Activated T-helper 17 cell treated with anti-CD3 and anti-CD28 coated beads, Interleukin-2, amount 50 U/mL, for 72 hours (primary cell): ENCODE measurements around the gene SGMS1. TPM values are rescaled to one million over a fixed set of nuclear protein-coding genes. Genes with fewer than 3 reads are reported as not detected.

ENCODE experiments used
- ATAC-seq: fragments of 150-1000 bp; cut with Tn5 transposase; replicated peaks from 2 replicates; pipeline ENCODE4 v1.10.0; 2021; ENCODE audit warnings: mild to moderate bottlenecking, moderate library complexity
- H3K27ac Mint-ChIP-seq: one replicate; pipeline ENCODE4 v1.8.0; 2022; ENCODE audit warnings: mixed read lengths
- H3K27me3 Mint-ChIP-seq: one replicate; pipeline ENCODE4 v1.8.0; 2022; ENCODE audit warnings: mixed read lengths
- H3K36me3 Mint-ChIP-seq: one replicate; pipeline ENCODE4 v1.8.0; 2022; ENCODE audit warnings: low read depth, mild to moderate bottlenecking, mixed read lengths
- H3K4me1 Mint-ChIP-seq: one replicate; pipeline ENCODE4 v1.8.0; 2022; ENCODE audit warnings: mixed read lengths
- H3K4me3 Mint-ChIP-seq: one replicate; pipeline ENCODE4 v1.8.0; 2022; ENCODE audit warnings: mild to moderate bottlenecking, mixed read lengths
- H3K9me3 Mint-ChIP-seq: one replicate; pipeline ENCODE4 v1.8.0; 2022; ENCODE audit warnings: mixed read lengths
- total RNA-seq, 2 donors: library from RNA; stranded (reverse); gene quantifications; one replicate each; pipeline ENCODE4 v1.2.3, GENCODE V29; 2022

Gene SGMS1
- total RNA-seq, 2 donors from 2014 or later = 13.4 to 22.4 TPM

- Mint-ChIP-seq H3K4me3 (no peak overlapping the region), H3K27me3 (no peaks in the 10 kb centered on the region), H3K27ac (no peak overlapping the region), H3K36me3 (peaks cover 30% of the 10 kb centered on the region), H3K4me1 (peaks cover 8% of the 10 kb centered on the region), H3K9me3 (no peaks in the 10 kb centered on the region)
- no peak for ATAC-seq
Observed at GRCh38 chr10:50517626-50518025, 106.1 kb downstream of the SGMS1 start.

DNA sequence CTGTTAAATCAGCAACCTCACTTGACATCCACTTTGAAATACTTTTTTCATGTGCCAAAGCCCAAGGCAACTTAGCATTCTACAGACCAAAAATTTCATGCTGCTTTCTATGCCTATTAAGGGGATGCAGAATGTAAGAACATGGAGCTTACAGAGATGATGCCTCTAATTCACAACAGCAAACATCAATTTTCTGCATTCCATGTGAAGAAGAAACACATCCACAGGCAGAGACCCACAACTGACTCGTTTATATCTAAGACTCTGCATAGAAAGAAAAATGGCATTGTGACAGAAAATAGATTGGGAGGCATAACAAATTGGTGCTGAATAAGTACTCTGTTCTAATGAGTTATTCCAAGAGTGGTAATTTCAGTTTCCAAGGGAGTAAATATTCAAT, 107.6 kb downstream of the SGMS1 start:
- H3K36me3 Mint-ChIP-seq = peaks cover 30% of the 10 kb centered on the region
- H3K9me3 Mint-ChIP-seq = no peaks in the 10 kb centered on the region
- no peak for ATAC-seq
- peaks cover 17% of the 10 kb centered on the region for H3K4me1 Mint-ChIP-seq
- no peaks in the 10 kb centered on the region for H3K27me3 Mint-ChIP-seq
- no peak overlapping the region for H3K4me3 Mint-ChIP-seq
- H3K27ac Mint-ChIP-seq = no peak overlapping the region

GRCh38 chr10:50515420-50515819, 108.3 kb downstream of the SGMS1 start:
- ATAC-seq = no peak
- no peaks in the 10 kb centered on the region for H3K9me3 Mint-ChIP-seq
- no peaks in the 10 kb centered on the region for H3K27me3 Mint-ChIP-seq
- peaks cover 30% of the 10 kb centered on the region for H3K36me3 Mint-ChIP-seq
- peaks cover 24% of the 10 kb centered on the region for H3K4me1 Mint-ChIP-seq
- no peak overlapping the region for H3K27ac Mint-ChIP-seq
- no peak overlapping the region for H3K4me3 Mint-ChIP-seq

GRCh38 chr10:50514995-50515394, 108.8 kb downstream of the SGMS1 start:
- peaks cover 28% of the 10 kb centered on the region for H3K4me1 Mint-ChIP-seq
- no peaks in the 10 kb centered on the region for H3K9me3 Mint-ChIP-seq
- H3K27me3 Mint-ChIP-seq = no peaks in the 10 kb centered on the region
- H3K36me3 Mint-ChIP-seq = peaks cover 30% of the 10 kb centered on the region
- H3K4me3 Mint-ChIP-seq = no peak overlapping the region
- ATAC-seq = no peak
- H3K27ac Mint-ChIP-seq = no peak overlapping the region

- peaks cover 36% of the 10 kb centered on the region for H3K4me1 Mint-ChIP-seq
- no peak overlapping the region for H3K4me3 Mint-ChIP-seq
- H3K36me3 Mint-ChIP-seq = peaks cover 21% of the 10 kb centered on the region
- H3K9me3 Mint-ChIP-seq = no peaks in the 10 kb centered on the region
- no peak for ATAC-seq
- H3K27me3 Mint-ChIP-seq = no peaks in the 10 kb centered on the region
- H3K27ac Mint-ChIP-seq = no peak overlapping the region
Observed at GRCh38 chr10:50513956-50514355, 109.8 kb downstream of the SGMS1 start.

GRCh38 chr10:50512743-50513416, 110.9 kb downstream of the SGMS1 start:
- peak; percentile 59 for ATAC-seq
- H3K36me3 Mint-ChIP-seq = peaks cover 11% of the 10 kb centered on the region
- peak overlapping the region; percentile 57 for H3K4me3 Mint-ChIP-seq
- peaks cover 42% of the 10 kb centered on the region for H3K4me1 Mint-ChIP-seq
- no peaks in the 10 kb centered on the region for H3K27me3 Mint-ChIP-seq
- H3K9me3 Mint-ChIP-seq = no peaks in the 10 kb centered on the region
- peak overlapping the region; percentile 71 for H3K27ac Mint-ChIP-seq

GRCh38 chr10:50512214-50512595, 111.6 kb downstream of the SGMS1 start:
- Mint-ChIP-seq H3K27ac (peak overlapping the region; percentile 71), H3K27me3 (no peaks in the 10 kb centered on the region), H3K4me1 (peaks cover 42% of the 10 kb centered on the region), H3K9me3 (no peaks in the 10 kb centered on the region), H3K36me3 (peaks cover 4% of the 10 kb centered on the region), H3K4me3 (peak overlapping the region; percentile 57)
- ATAC-seq = no peak

GRCh38 chr10:50511492-50512213, 112.1 kb downstream of the SGMS1 start:
- Mint-ChIP-seq H3K4me1 (peaks cover 42% of the 10 kb centered on the region), H3K9me3 (no peaks in the 10 kb centered on the region), H3K36me3 (no peaks in the 10 kb centered on the region), H3K27me3 (no peaks in the 10 kb centered on the region), H3K4me3 (peak overlapping the region; percentile 57), H3K27ac (peak overlapping the region; percentile 71)
- ATAC-seq = peak; percentile 59

- Mint-ChIP-seq H3K36me3 (no peaks in the 10 kb centered on the region), H3K27me3 (no peaks in the 10 kb centered on the region), H3K9me3 (no peaks in the 10 kb centered on the region), H3K4me3 (peak overlapping the region; percentile 57), H3K4me1 (peaks cover 48% of the 10 kb centered on the region), H3K27ac (no peak overlapping the region)
- no peak for ATAC-seq
Observed at GRCh38 chr10:50510517-50511473, 113.0 kb downstream of the SGMS1 start.

DNA sequence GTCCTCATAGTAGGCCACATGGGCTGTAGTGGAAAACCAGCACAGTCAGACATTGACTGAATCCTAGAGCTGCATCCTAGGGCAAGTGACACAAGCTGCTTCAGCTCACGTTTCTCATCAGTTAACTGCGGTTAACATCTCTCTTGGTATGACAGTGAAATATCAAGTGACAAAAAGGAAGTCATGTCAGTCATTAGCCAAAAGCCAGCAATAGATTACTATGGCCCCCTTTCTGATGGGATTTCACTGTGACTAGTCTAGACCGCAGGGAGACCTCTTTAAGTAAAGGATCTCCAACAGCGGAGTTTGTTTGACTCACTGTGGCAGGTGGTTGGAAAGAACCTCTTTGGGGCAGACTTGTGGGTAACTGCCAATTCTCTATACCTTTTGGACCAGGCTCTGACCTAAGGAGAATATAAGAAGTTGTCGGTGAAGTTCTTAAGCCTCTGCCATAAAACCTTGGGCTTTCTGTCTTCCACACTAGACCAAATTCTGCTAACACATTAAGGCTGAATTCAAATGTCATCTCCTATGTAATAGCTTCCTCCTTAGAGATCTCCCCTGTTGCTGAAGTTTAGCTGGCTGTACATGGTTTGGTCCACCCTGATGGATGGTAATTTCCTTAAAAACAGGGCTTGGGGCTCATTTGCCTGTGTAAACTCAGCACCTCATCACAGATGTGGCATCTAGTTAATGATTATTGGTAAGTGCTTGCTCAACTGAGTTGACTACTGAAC, 115.3 kb downstream of the SGMS1 start:
- Mint-ChIP-seq H3K27me3 (no peaks in the 10 kb centered on the region), H3K4me1 (peaks cover 50% of the 10 kb centered on the region), H3K9me3 (no peaks in the 10 kb centered on the region), H3K4me3 (peak overlapping the region; percentile 39), H3K36me3 (no peaks in the 10 kb centered on the region), H3K27ac (peak overlapping the region; percentile 83)
- peak; percentile 73 for ATAC-seq

GRCh38 chr10:50506861-50507573, 116.7 kb downstream of the SGMS1 start:
- peaks cover 54% of the 10 kb centered on the region for H3K4me1 Mint-ChIP-seq
- no peaks in the 10 kb centered on the region for H3K9me3 Mint-ChIP-seq
- H3K36me3 Mint-ChIP-seq = no peaks in the 10 kb centered on the region
- H3K27me3 Mint-ChIP-seq = no peaks in the 10 kb centered on the region
- peak overlapping the region; percentile 39 for H3K4me3 Mint-ChIP-seq
- no peak for ATAC-seq
- H3K27ac Mint-ChIP-seq = no peak overlapping the region

- Mint-ChIP-seq H3K4me1 (peaks cover 40% of the 10 kb centered on the region), H3K36me3 (no peaks in the 10 kb centered on the region), H3K4me3 (no peak overlapping the region), H3K27ac (no peak overlapping the region), H3K9me3 (no peaks in the 10 kb centered on the region), H3K27me3 (no peaks in the 10 kb centered on the region)
- no peak for ATAC-seq
Observed at GRCh38 chr10:50504389-50504788, 119.4 kb downstream of the SGMS1 start.

DNA sequence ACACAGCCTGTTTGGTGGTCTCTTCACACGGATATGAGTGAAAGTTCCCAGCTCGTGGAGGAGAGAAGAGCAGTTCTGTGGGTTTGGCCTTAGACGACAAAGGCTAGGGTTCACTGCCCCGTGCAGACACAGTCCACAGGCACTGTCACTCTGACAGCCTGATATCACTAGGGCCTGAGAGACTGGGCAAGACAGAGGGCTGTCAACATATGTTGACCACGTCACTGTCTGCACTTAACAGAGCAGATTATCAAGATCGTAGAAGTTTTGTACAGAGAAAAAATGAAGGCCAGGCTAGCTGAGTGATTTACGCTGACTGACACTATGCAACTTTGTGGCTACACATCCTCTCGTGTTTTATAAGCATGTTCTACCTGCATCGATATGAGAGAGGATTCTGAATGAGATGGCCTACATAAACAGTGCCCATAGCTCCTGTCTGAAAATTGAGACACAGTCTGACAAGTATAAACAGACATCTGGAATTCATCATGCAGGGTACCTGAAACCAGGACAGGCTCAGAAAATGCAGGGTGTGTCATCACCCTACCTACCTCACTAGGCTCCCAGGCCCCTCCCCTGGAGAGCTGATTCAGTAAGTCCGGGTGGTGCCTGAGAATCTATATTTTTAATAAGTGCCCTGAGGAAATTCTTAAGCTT, 120.0 kb downstream of the SGMS1 start:
- Mint-ChIP-seq H3K4me3 (peak overlapping the region; percentile 8), H3K27ac (no peak overlapping the region), H3K9me3 (no peaks in the 10 kb centered on the region), H3K27me3 (no peaks in the 10 kb centered on the region), H3K36me3 (no peaks in the 10 kb centered on the region), H3K4me1 (peaks cover 36% of the 10 kb centered on the region)
- ATAC-seq = peak; percentile 41
